Measurements from ENCODE around the gene CXXC4. TPM values are rescaled to one million over a fixed set of nuclear protein-coding genes. Genes with fewer than 3 reads are reported as not detected.

Gene CXXC4
- polyA plus RNA-seq, 2 of the 4 experiments (the other 2 are of a cell fraction), result 0.03 to 0.93 TPM

DNA sequence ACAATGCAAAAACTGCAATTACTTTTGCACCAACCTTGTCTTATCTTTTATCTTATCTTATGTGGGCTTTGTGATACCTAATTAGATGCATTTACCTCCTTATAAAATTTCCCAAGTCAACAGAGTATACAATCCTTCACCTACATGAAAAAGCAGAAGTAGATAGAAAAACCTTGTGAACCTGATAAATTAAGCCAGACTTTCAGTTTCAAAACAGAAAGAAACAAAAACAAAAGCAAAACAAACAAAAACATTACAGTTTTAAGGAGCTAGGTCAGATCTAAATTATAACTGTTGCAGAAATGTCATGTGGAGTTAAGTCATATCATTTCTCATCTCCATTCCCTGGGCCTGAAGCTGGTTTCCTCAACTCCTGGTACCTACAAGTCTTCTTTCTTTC lies 24.9 kb upstream of the CXXC4 start:
- DNase-seq (ENCODE audit: low read depth in 1 of 2, low spot score in 1 of 2), result no peak
- no peaks in the 10 kb centered on the region for H3K4me1 ChIP-seq
- no peak overlapping the region for H3K4me3 ChIP-seq
- ChIA-PET CTCF (no interaction called here), POLR2A (no interaction called here)
- ATAC-seq, result no peak
- H3K4me2 ChIP-seq, result no peak overlapping the region
- H3K9me3 ChIP-seq, result no peaks in the 10 kb centered on the region
- FAIRE-seq, result no peak
- no peak overlapping the region for H3K27ac ChIP-seq
- no peak for TF ChIP-seq PHF8 (IDR thresholded peaks at IDR 0.05; ENCODE audit: borderline replicate concordance, low read depth)
- TF ChIP-seq NPAS2 (CRISPR knock-in tag; IDR thresholded peaks at IDR 0.05; ENCODE audit: borderline replicate concordance), result no peak
- no peak for TF ChIP-seq FOSB (CRISPR knock-in tag; IDR thresholded peaks at IDR 0.05)
- TF ChIP-seq ATOH8 (CRISPR knock-in tag; IDR thresholded peaks at IDR 0.05; ENCODE audit: low read depth), result no peak
- TF ChIP-seq ZNF302 (CRISPR knock-in tag; IDR thresholded peaks at IDR 0.05), result no peak
- TF ChIP-seq HEYL (CRISPR knock-in tag; IDR thresholded peaks at IDR 0.05), result no peak
- TF ChIP-seq CEBPB (IDR thresholded peaks at IDR 0.05), result no peak
- no peak for TF ChIP-seq NFE2L2 (conservative IDR thresholded peaks at IDR 0.05; ENCODE audit: low read length)
- TF ChIP-seq BHLHE40 (IDR thresholded peaks at IDR 0.05; ENCODE audit: low read depth, low read length), result no peak
- TF ChIP-seq JUNB (IDR thresholded peaks at IDR 0.05), result no peak
- TF ChIP-seq MAFK (IDR thresholded peaks at IDR 0.05; ENCODE audit: partially characterized antibody), result no peak
- no peak for TF ChIP-seq SREBF2 (IDR thresholded peaks at IDR 0.05)
- TF ChIP-seq, protein P1, sequence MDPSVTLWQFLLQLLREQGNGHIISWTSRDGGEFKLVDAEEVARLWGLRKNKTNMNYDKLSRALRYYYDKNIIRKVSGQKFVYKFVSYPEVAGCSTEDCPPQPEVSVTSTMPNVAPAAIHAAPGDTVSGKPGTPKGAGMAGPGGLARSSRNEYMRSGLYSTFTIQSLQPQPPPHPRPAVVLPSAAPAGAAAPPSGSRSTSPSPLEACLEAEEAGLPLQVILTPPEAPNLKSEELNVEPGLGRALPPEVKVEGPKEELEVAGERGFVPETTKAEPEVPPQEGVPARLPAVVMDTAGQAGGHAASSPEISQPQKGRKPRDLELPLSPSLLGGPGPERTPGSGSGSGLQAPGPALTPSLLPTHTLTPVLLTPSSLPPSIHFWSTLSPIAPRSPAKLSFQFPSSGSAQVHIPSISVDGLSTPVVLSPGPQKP (IDR thresholded peaks at IDR 0.05; ENCODE audit: low read depth, low read length), result no peak

GRCh38 chr4:104516884-104517283 lies 22.2 kb upstream of the CXXC4 start:
- FAIRE-seq (no peak), DNase-seq (ENCODE audit: low read depth in 1 of 2, low spot score in 1 of 2) (no peak), ATAC-seq (no peak)
- no peak for TF ChIP-seq FOXS1 (CRISPR knock-in tag; IDR thresholded peaks at IDR 0.05)
- no peak for TF ChIP-seq ATOH8 (CRISPR knock-in tag; IDR thresholded peaks at IDR 0.05; ENCODE audit: low read depth)
- TF ChIP-seq EHMT2 (IDR thresholded peaks at IDR 0.05; ENCODE audit: low read depth), result no peak
- no peak for TF ChIP-seq POLR2A (IDR thresholded peaks at IDR 0.05; ENCODE audit: low read length)
- TF ChIP-seq POLR2AphosphoS2 (conservative IDR thresholded peaks at IDR 0.05; ENCODE audit: low read length), result no peak
- TF ChIP-seq, protein P2, sequence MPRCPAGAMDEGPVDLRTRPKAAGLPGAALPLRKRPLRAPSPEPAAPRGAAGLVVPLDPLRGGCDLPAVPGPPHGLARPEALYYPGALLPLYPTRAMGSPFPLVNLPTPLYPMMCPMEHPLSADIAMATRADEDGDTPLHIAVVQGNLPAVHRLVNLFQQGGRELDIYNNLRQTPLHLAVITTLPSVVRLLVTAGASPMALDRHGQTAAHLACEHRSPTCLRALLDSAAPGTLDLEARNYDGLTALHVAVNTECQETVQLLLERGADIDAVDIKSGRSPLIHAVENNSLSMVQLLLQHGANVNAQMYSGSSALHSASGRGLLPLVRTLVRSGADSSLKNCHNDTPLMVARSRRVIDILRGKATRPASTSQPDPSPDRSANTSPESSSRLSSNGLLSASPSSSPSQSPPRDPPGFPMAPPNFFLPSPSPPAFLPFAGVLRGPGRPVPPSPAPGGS (IDR thresholded peaks at IDR 0.05), result no peak
- no peak for TF ChIP-seq ZSCAN20 (CRISPR knock-in tag; IDR thresholded peaks at IDR 0.05)
- no peak for TF ChIP-seq GATA3 (IDR thresholded peaks at IDR 0.05; ENCODE audit: borderline replicate concordance)
- TF ChIP-seq RNF2 (IDR thresholded peaks at IDR 0.05; ENCODE audit: borderline replicate concordance, low read depth), result no peak
- TF ChIP-seq CEBPB (IDR thresholded peaks at IDR 0.05), result no peak
- no peak for TF ChIP-seq HOXB5 (CRISPR knock-in tag; IDR thresholded peaks at IDR 0.05)
- no peak for TF ChIP-seq MAZ (IDR thresholded peaks at IDR 0.05; ENCODE audit: borderline replicate concordance, low read depth, low read length)
- H3K27ac ChIP-seq, result no peak overlapping the region
- no peaks in the 10 kb centered on the region for H3K4me1 ChIP-seq
- POLR2A ChIA-PET, result no interaction called here
- no peak overlapping the region for H3K4me3 ChIP-seq
- no peak overlapping the region for H3K4me2 ChIP-seq
- CTCF ChIA-PET, result no interaction called here
- H3K9me3 ChIP-seq, result no peaks in the 10 kb centered on the region

GRCh38 chr4:104508224-104508623 lies 13.5 kb upstream of the CXXC4 start:
- 0% methylated on average over 1 of the region's 1 CpG for WGBS (ENCODE audit: missing lambda C conversion rate)
- CTCF ChIA-PET, result no interaction called here
- FAIRE-seq (no peak), ATAC-seq (no peak), DNase-seq (ENCODE audit: low read depth in 1 of 2, low spot score in 1 of 2) (no peak)
- H3K4me3 ChIP-seq, result no peak overlapping the region
- no peak overlapping the region for H3K27ac ChIP-seq
- POLR2A ChIA-PET, result no interaction called here
- H3K9me3 ChIP-seq, result no peaks in the 10 kb centered on the region
- no peak overlapping the region for H3K4me2 ChIP-seq
- no peaks in the 10 kb centered on the region for H3K4me1 ChIP-seq
- TF ChIP-seq POLR2AphosphoS2 (conservative IDR thresholded peaks at IDR 0.05; ENCODE audit: low read length) (no peak), FOSL2 (IDR thresholded peaks at IDR 0.05) (no peak), FOSL2 (CRISPR knock-in tag; IDR thresholded peaks at IDR 0.05) (no peak), KDM5A (IDR thresholded peaks at IDR 0.05) (no peak), FOSB (CRISPR knock-in tag; IDR thresholded peaks at IDR 0.05) (no peak), CEBPB (IDR thresholded peaks at IDR 0.05) (no peak), NR3C1 (IDR thresholded peaks at IDR 0.05) (no peak), MAZ (IDR thresholded peaks at IDR 0.05; ENCODE audit: borderline replicate concordance, low read depth, low read length) (no peak), HDAC2 (IDR thresholded peaks at IDR 0.05) (no peak), BHLHE40 (IDR thresholded peaks at IDR 0.05; ENCODE audit: low read depth, low read length) (no peak), HES2 (IDR thresholded peaks at IDR 0.05) (no peak), HOXB5 (CRISPR knock-in tag; IDR thresholded peaks at IDR 0.05) (no peak)
- TF ChIP-seq, protein P3, sequence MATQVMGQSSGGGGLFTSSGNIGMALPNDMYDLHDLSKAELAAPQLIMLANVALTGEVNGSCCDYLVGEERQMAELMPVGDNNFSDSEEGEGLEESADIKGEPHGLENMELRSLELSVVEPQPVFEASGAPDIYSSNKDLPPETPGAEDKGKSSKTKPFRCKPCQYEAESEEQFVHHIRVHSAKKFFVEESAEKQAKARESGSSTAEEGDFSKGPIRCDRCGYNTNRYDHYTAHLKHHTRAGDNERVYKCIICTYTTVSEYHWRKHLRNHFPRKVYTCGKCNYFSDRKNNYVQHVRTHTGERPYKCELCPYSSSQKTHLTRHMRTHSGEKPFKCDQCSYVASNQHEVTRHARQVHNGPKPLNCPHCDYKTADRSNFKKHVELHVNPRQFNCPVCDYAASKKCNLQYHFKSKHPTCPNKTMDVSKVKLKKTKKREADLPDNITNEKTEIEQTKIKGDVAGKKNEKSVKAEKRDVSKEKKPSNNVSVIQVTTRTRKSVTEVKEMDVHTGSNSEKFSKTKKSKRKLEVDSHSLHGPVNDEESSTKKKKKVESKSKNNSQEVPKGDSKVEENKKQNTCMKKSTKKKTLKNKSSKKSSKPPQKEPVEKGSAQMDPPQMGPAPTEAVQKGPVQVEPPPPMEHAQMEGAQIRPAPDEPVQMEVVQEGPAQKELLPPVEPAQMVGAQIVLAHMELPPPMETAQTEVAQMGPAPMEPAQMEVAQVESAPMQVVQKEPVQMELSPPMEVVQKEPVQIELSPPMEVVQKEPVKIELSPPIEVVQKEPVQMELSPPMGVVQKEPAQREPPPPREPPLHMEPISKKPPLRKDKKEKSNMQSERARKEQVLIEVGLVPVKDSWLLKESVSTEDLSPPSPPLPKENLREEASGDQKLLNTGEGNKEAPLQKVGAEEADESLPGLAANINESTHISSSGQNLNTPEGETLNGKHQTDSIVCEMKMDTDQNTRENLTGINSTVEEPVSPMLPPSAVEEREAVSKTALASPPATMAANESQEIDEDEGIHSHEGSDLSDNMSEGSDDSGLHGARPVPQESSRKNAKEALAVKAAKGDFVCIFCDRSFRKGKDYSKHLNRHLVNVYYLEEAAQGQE (IDR thresholded peaks at IDR 0.05), result no peak
